RWPE2 (cell line): ENCODE results near the gene WDR82.

Source experiments
- ATAC-seq: fragments of 200-7000 bp; cut with Tn5 transposase; 3 replicates; pipeline ENCODE4 v1.9.1; 2021; ENCODE audit warnings: low read depth
- DNase-seq: peaks from one replicate; pipeline ENCODE4 v3.0.0-alpha.2; 2020; ENCODE audit warnings: low spot score
- H3K27ac ChIP-seq: fragments of 450-650 bp; 2 replicates; pipeline ENCODE4 v1.5.1; 2017; ENCODE audit warnings: mild to moderate bottlenecking; ENCODE audit not compliant: poor library complexity, severe bottlenecking
- H3K27me3 ChIP-seq: fragments of 250-450 bp; sonication (Bioruptor Pico); 2 replicates; pipeline ENCODE4 v1.5.1; 2021; ENCODE audit warnings: mild to moderate bottlenecking, moderate library complexity; ENCODE audit not compliant: insufficient read depth, poor library complexity, severe bottlenecking
- H3K36me3 ChIP-seq: fragments of 250-450 bp; sonication (Bioruptor Pico); 2 replicates; pipeline ENCODE4 v1.5.1; 2020; ENCODE audit warnings: low read depth, mild to moderate bottlenecking, moderate library complexity
- H3K4me1 ChIP-seq: fragments of 250-450 bp; sonication (Bioruptor Pico); 2 replicates; pipeline ENCODE4 v1.5.1; 2021; ENCODE audit warnings: mild to moderate bottlenecking, moderate library complexity; ENCODE audit not compliant: insufficient read depth, poor library complexity, severe bottlenecking
- H3K4me3 ChIP-seq: fragments of 250-450 bp; sonication (Bioruptor Pico); 2 replicates; pipeline ENCODE4 v1.5.1; 2021; ENCODE audit warnings: mild to moderate bottlenecking, moderate library complexity; ENCODE audit not compliant: severe bottlenecking
- H3K9me3 ChIP-seq: fragments of 250-450 bp; sonication (Bioruptor Pico); 2 replicates; pipeline ENCODE4 v1.5.1; 2021; ENCODE audit warnings: mild to moderate bottlenecking, moderate library complexity; ENCODE audit not compliant: severe bottlenecking
- TF ChIP-seq, protein P1 (sequence below): fragments of 450-650 bp; IDR thresholded peaks from one replicate; pipeline ENCODE4 v1.5.1; 2017; ENCODE audit warnings: mild to moderate bottlenecking, moderate library complexity; ENCODE audit not compliant: poor library complexity, severe bottlenecking

WDR82 gene

DNA sequence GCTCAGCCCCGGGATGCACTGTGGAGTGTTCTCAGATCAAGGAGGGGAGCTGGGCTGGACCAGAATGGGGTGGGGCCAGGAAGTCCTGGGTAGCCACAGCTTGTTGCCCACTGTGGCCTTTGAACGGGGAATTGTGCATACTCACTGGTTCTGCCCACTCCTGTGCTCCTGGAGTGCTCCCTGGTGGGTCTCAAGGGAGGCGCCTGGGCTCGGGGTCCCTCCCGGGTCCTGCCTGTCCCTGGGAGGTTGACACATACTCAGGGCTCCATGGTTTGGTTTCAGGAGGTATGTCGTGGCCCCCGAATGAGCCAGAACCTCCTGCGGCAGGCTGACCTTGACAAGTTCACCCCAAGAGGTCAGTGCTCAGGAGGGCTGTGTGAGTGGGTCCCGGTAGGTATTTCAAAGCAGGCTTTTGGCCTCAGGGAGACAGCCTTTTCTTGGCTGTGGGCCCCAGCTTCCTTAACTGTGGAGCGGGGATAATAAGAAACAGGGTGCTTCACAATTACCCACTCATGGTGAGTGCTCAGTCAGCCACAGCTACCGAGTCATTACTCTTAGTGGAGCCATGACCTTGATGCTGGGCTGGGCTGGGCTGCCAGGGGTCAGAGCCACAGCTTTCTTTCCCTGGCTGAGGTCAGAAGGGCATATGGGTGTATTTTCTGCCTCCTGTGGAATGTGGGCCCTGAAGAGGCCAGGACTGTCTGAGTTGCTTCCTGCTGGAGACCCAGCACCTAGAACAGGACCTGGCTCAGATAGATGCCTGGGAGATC, 45.3 kb upstream of the WDR82 start:
- peaks cover 3% of the 10 kb centered on the region for H3K4me1 ChIP-seq
- no peak overlapping the region for H3K4me3 ChIP-seq
- H3K27me3 ChIP-seq = no peaks in the 10 kb centered on the region
- no peaks in the 10 kb centered on the region for H3K9me3 ChIP-seq
- no peaks in the 10 kb centered on the region for H3K36me3 ChIP-seq
- DNase-seq (no peak), ATAC-seq (0 out of 3 replicates have a peak, but pooled peaks have one; percentile 11)
- TF ChIP-seq, protein P1, sequence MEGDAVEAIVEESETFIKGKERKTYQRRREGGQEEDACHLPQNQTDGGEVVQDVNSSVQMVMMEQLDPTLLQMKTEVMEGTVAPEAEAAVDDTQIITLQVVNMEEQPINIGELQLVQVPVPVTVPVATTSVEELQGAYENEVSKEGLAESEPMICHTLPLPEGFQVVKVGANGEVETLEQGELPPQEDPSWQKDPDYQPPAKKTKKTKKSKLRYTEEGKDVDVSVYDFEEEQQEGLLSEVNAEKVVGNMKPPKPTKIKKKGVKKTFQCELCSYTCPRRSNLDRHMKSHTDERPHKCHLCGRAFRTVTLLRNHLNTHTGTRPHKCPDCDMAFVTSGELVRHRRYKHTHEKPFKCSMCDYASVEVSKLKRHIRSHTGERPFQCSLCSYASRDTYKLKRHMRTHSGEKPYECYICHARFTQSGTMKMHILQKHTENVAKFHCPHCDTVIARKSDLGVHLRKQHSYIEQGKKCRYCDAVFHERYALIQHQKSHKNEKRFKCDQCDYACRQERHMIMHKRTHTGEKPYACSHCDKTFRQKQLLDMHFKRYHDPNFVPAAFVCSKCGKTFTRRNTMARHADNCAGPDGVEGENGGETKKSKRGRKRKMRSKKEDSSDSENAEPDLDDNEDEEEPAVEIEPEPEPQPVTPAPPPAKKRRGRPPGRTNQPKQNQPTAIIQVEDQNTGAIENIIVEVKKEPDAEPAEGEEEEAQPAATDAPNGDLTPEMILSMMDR = no peak
- no peak overlapping the region for H3K27ac ChIP-seq

DNA sequence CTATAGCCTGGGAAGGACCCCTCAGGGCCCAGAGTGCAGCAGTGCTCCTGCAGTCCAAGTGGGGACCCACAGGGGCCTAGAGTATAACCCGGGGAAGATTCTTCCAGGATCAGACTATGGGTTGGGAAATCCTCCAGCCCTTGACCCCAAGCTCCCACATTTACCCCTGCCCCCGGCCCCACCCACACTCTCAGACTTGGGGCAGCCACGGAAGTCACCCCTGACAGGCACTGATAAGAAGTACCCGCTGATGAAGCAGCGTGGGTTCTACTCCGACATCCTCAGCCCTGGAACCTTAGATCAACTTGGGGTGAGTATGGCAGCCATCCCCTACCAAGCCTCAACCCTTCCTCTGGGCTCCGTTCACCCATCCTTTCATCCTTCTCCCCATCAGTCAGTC, 44.0 kb upstream of the WDR82 start:
- Histone ChIP-seq H3K4me3 (no peak overlapping the region), H3K4me1 (peaks cover 3% of the 10 kb centered on the region), H3K27me3 (no peaks in the 10 kb centered on the region), H3K9me3 (no peaks in the 10 kb centered on the region), H3K36me3 (no peaks in the 10 kb centered on the region), H3K27ac (no peak overlapping the region)
- ATAC-seq (no peak), DNase-seq (no peak)
- TF ChIP-seq, protein P1 = no peak

DNA sequence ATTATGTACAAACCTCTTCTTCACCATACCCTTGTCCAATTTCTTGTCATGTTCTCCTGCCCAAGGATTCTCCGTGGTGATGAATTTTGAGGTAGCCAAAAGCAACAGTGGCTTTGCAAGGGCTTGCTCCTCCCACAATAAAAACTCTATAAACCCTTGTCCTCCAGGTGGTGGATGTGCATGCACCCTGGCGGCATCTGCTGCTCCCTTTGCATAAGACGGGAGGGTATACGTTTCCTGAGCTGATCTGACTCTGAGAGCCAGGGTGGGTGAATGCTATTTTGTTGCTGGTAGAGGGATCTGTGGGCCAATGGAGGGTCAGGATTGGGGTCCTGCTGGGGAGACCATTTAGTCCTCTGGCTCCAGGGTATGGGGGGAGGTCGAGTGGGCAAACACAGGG, 43.0 kb upstream of the WDR82 start:
- no peak overlapping the region for H3K4me3 ChIP-seq
- DNase-seq = no peak
- TF ChIP-seq, protein P1 = no peak
- H3K27me3 ChIP-seq = no peaks in the 10 kb centered on the region
- no peaks in the 10 kb centered on the region for H3K36me3 ChIP-seq
- no peak for ATAC-seq
- H3K9me3 ChIP-seq = no peaks in the 10 kb centered on the region
- H3K27ac ChIP-seq = no peak overlapping the region
- H3K4me1 ChIP-seq = peaks cover 3% of the 10 kb centered on the region

DNA sequence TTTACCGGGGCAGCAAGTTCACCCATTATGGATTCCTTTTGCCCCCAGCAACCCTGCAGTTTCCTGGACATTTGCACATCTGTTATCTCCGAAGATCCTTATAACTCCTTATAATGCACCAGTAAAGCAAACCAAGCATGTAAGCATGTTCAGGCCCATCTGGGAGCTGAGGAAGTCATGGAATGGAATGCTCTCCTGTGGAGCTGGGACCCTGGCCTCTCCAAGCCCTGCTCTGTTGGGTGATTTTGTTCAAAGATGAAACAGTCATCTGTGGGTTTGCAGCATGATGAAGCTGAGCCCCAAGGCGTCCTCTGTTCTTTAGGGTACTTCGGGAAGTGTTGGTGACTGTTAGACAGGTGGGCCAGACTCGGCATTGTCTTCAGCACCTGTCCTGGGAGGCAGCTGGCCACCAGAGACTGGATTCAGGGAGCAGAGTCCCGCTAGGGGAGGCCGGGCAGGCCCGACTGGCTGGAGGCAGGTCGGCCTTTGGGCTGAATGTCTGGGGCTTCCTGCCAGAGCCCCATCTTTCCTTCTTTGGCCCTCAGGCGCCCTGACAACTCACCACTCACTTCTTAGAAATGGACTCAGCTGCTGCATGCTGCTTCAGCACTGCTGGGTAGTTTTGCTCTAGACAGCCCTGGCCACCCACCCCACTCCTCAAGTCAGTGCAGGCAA, 41.6 kb upstream of the WDR82 start:
- TF ChIP-seq, protein P1 = no peak
- no peak for DNase-seq
- ATAC-seq = no peak
- Histone ChIP-seq H3K27me3 (no peaks in the 10 kb centered on the region), H3K27ac (no peak overlapping the region), H3K9me3 (no peaks in the 10 kb centered on the region), H3K4me3 (no peak overlapping the region), H3K36me3 (no peaks in the 10 kb centered on the region), H3K4me1 (peaks cover 3% of the 10 kb centered on the region)
